RWPE2 (cell line): Measurements from ENCODE around the gene CLIC4.

Experiments used
- ATAC-seq: fragments of 200-7000 bp; cut with Tn5 transposase; 3 replicates; pipeline ENCODE4 v1.9.1; 2021; ENCODE audit warnings: low read depth
- DNase-seq: peaks from one replicate; pipeline ENCODE4 v3.0.0-alpha.2; 2020; ENCODE audit warnings: low spot score
- H3K27ac ChIP-seq: fragments of 450-650 bp; 2 replicates; pipeline ENCODE4 v1.5.1; 2017; ENCODE audit warnings: mild to moderate bottlenecking; ENCODE audit not compliant: poor library complexity, severe bottlenecking
- H3K27me3 ChIP-seq: fragments of 250-450 bp; sonication (Bioruptor Pico); 2 replicates; pipeline ENCODE4 v1.5.1; 2021; ENCODE audit warnings: mild to moderate bottlenecking, moderate library complexity; ENCODE audit not compliant: insufficient read depth, poor library complexity, severe bottlenecking
- H3K36me3 ChIP-seq: fragments of 250-450 bp; sonication (Bioruptor Pico); 2 replicates; pipeline ENCODE4 v1.5.1; 2020; ENCODE audit warnings: low read depth, mild to moderate bottlenecking, moderate library complexity
- H3K4me1 ChIP-seq: fragments of 250-450 bp; sonication (Bioruptor Pico); 2 replicates; pipeline ENCODE4 v1.5.1; 2021; ENCODE audit warnings: mild to moderate bottlenecking, moderate library complexity; ENCODE audit not compliant: insufficient read depth, poor library complexity, severe bottlenecking
- H3K4me3 ChIP-seq: fragments of 250-450 bp; sonication (Bioruptor Pico); 2 replicates; pipeline ENCODE4 v1.5.1; 2021; ENCODE audit warnings: mild to moderate bottlenecking, moderate library complexity; ENCODE audit not compliant: severe bottlenecking
- H3K9me3 ChIP-seq: fragments of 250-450 bp; sonication (Bioruptor Pico); 2 replicates; pipeline ENCODE4 v1.5.1; 2021; ENCODE audit warnings: mild to moderate bottlenecking, moderate library complexity; ENCODE audit not compliant: severe bottlenecking
- CTCF ChIP-seq: fragments of 450-650 bp; IDR thresholded peaks from one replicate; pipeline ENCODE4 v1.5.1; 2017; ENCODE audit warnings: mild to moderate bottlenecking, moderate library complexity; ENCODE audit not compliant: poor library complexity, severe bottlenecking

The CLIC4 gene

DNA sequence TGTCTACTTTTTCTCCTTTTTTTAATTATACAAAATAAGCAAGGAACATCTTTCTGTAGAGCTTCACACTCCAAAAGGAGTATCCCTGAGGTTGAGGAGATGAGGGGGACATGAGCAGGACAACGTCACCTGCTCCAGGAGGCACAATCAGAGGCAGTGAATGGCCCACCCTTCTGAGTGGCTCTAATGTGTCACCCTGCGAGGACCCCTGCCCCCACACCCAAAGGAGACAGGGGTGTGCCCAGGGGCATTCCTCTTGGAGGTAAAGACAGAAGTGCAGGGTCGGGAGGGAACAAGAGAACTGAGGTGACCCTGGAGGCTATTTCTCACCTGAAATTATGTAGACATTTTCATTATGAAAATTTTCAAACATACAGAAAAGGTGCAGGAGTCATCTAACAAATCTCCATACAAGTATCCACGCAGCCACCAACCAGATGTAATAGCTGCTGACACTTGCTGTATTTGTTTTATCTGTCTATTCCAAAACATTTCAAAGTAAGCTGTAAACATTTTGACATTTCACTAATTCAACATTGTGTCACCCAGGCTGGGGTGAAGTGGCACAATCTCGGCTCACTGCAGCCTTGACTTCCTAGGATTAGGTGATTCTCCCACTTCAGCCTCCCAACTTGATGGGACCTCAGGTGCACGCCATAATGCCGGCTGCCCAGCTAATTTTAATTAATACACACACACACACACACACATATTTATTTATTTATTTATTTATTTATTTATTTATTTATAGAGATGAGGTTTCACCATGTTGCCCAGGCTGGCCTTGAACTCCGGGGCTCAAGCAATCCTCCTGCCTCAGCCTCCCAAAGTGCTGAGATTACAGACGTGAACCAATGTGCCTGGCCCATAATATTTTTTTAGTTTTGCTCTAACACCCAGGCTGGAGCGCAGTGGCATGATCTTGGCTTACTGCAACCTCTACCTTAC, 114.1 kb downstream of the CLIC4 start:
- Histone ChIP-seq H3K27me3 (no peaks in the 10 kb centered on the region), H3K27ac (no peak overlapping the region), H3K9me3 (no peaks in the 10 kb centered on the region), H3K36me3 (no peaks in the 10 kb centered on the region), H3K4me1 (no peaks in the 10 kb centered on the region), H3K4me3 (no peak overlapping the region)
- DNase-seq (no peak), ATAC-seq (no peak)
- TF ChIP-seq CTCF = no peak

GRCh38 chr1:24860841-24861240, 115.6 kb downstream of the CLIC4 start:
- Histone ChIP-seq H3K27me3 (no peaks in the 10 kb centered on the region), H3K4me3 (no peak overlapping the region), H3K4me1 (no peaks in the 10 kb centered on the region), H3K27ac (no peak overlapping the region), H3K9me3 (no peaks in the 10 kb centered on the region), H3K36me3 (no peaks in the 10 kb centered on the region)
- TF ChIP-seq CTCF = no peak
- DNase-seq (no peak), ATAC-seq (no peak)

DNA sequence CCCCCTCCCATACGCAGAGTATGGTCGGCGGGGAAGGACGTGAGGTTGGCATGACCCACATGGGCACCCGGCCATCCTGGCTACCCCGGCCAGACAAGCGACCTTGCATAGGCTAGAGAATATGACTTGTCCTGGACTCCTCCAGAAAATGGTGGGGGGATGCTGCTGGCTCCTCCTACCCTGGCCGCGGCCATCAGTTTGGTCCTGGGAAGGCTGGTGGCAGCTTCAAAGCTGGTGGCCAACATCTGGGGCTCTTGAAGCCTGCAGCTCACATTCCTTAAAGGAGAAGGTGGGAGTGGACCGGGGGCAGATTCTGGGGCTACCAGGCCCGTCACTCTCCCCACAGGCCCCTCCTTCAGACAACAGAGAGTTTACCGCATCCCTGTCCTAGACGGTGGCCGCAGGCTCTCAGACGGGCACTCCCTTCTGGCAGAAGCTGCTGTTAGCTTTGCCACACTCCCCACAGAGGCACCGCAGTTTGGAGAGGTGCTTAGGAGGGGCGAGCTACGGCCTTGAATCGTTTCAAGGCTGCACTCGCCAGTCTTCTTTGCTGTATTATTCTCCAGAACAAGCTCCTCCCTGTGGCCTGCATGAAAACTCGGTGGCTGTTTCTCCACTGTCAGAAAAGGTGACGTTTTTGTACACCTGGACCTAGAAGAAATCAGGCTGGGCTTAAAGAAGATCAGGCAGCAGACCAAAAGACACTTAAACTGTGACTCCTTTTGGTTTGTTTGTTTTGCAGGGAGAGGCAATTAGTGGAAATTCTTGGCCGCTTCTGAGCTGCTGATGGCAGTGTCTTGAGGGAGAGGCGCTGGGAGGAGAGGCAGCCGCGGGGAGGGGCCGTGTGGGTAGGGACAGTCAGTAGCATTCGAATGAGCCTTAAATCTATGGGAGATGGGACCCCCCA, 116.8 kb downstream of the CLIC4 start:
- TF ChIP-seq CTCF = peak; percentile 29
- no peaks in the 10 kb centered on the region for H3K36me3 ChIP-seq
- peak; percentile 15; the same call in 1 of the 3 replicates for ATAC-seq
- no peak overlapping the region for H3K27ac ChIP-seq
- H3K4me3 ChIP-seq = no peak overlapping the region
- H3K27me3 ChIP-seq = no peaks in the 10 kb centered on the region
- H3K4me1 ChIP-seq = no peaks in the 10 kb centered on the region
- no peak for DNase-seq
- H3K9me3 ChIP-seq = no peaks in the 10 kb centered on the region

GRCh38 chr1:24862775-24863483, 117.7 kb downstream of the CLIC4 start:
- no peaks in the 10 kb centered on the region for H3K4me1 ChIP-seq
- no peak for ATAC-seq
- no peak for DNase-seq
- no peak for TF ChIP-seq CTCF
- no peaks in the 10 kb centered on the region for H3K9me3 ChIP-seq
- H3K27ac ChIP-seq = no peak overlapping the region
- H3K4me3 ChIP-seq = no peak overlapping the region
- no peaks in the 10 kb centered on the region for H3K36me3 ChIP-seq
- H3K27me3 ChIP-seq = no peaks in the 10 kb centered on the region
